ENCODE results near the gene CCDC9B.

Gene CCDC9B

DNA sequence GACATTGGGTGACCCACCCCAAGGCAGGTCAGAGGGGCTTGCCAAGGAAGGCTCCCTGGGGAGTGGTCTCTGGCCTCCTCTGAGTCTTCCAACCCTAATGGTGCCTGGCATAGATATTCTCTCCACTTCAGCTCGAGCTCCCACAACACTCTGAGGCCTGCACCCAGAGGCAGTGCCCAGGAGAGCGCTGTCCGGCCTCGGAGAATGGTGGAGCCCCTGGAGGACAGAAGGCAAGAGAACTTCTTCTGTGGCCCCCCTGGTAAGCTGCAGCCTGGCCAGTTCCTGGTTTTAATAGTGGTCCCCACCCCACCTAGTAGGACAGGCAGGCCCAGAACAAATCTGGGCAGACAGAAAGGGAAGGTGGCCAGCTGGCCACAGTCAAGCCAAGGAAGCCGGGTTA, 24.3 kb upstream of the CCDC9B start:
- DNase-seq: no peak

DNA sequence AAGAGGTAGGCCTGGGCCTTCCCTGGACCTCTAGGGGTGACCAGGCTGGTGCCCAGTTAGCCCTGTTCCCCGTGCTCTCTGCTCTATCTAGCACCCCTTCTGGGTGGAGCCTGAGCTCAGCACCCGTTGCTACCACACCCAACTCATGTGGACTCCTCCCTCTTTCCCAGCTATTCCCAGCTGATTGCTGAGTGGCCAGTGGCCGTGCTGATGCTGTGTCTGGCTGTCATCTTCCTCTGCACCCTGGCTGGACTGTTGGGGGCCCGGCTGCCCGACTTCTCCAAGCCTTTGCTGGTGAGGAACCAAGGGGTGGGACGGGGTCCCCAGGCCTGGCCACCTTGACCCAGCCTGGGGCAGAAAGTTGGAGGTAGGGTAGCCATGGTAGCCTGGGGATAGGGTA, 23.5 kb upstream of the CCDC9B start:
- no peak for DNase-seq

DNA sequence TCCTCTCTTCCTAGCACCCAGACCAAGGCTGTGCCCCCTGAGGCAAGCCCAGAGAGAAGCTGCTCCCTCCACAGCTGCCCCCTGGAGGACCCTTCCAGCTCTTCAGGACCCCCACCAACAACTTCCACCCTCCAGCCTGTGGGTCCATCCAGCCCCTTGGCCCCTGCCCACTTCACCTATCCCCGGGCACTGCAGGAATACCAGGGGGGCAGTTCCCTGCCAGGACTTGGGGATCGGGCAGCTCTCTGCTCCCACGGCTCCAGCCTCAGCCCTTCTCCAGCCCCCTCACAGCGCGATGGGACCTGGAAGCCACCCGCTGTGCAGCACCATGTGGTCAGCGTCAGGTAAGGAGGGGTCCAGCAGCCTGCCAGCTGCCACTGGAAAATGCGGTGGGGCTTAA, 22.9 kb upstream of the CCDC9B start:
- DNase-seq: no peak

DNA sequence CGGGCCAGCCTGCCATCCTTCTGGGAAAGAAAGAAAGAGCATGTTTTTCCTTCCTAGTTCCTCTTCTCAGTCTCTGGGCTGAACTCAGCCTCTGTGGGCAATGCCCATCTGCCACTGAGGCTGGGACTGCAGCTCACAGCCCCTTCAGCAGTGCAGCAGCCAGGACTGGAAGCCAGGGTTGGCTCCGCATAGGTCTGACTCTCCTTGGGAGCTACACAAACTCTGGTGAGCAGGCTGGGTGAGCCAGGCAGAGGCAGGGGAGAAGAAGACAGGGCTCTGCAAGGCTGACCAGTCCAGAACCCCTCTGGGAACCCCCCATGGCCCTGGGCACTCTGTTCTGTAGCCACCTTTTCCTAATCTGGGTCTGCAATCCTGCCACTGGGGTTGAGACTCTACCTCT, 20.9 kb upstream of the CCDC9B start:
- DNase-seq: no peak

DNA sequence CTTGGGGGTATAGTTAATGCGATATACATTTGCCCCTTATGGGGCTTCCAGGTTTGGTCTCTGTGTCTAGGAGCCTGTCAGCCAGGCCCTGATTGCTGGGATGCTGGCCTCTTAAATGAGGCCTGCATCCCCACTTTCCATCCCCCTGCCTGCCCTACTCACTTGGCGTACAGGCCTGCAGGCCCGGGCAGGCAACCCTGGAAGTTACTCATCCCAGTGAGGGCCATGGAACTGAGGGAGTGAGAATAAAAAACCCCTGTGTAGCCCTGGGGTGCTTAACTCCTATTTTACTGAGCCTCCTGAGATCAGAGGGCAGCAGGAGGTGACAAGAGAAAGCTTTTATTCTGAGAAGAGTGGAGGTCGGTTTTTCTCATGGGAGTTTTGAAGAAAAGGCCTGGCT, 19.3 kb upstream of the CCDC9B start:
- DNase-seq: no peak

DNA sequence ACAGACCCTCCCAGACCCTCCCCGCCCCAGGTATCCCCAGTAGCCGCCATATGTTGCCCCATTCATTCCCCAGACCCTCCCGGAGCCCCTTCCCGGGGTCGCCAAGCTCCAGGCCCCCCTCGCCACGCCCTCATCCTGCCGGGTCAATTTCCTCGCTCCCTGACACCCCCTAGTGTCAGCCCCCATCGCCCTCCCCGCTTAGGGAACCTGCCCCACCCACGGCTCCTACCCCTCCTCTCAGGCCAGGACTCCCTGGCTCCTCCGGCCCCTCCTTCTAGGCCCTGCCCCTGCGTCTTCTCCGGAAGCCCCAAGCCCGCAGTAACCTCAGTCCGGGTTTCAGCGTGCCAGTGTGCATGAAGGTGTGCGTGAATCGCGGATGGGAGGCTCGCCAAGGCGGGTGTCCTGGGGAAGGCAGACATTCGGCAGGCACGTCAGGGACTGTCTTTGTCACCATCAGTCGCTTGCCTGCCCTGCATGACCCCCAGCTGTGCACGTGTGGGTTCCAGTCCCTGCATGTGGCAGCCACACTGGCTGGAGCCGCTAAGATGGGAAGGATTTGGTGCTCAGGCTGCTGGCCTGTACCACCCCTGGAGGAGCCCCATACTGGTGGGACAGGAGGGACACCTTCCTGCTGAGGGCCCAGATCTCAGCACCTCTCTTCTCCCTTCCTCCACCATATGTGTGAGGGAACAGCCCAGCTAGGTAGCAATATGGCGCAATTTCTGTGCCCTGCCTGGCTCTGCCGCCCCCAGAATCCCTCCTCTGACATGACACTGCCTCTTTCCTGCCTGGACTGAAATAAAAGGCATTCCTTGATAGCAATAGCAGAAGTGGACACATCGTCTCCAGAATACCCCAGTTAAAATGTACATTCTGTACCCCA, 18.0 kb upstream of the CCDC9B start:
- peak; percentile 55 for DNase-seq

DNA sequence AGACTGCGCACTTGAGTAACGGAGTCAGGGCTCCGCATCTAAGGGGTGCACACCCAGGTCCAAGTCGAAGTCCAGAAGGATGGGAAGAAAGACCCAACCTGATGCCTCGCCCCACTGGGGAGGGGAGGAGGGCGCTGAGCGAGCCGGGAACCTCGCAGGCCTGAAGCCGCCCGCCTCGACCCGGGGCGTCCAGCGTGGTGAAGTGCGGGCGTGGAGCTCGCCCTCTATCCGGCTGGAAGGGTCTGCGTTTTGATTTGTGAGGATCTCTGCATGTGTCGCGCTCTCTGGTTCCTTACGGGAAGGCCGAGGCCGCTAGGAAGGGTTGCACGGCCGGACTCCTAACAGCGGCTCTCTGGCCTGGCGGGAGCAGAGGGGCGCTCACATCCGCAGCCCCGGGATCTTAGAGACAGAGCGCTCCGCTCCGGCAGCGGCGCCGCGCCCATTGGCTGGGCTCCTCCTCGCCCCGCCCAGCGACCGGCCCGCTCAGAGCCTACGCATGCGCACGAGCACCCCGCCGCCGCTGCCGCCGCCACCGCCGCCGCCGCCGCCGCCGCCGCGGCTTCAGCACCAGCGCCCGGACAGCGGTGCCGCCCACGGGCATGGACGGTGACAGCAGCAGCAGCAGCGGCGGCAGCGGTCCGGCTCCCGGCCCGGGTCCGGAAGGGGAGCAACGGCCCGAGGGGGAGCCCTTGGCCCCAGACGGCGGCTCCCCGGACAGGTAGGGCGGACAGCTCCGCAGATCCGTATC, 17.2 kb upstream of the CCDC9B start, which contains the start of gene DISP2:
Gene DISP2, plus strand, starts transcription at position 497 of the 748 bp plus-strand sequence. Its CDS starts 103 bp downstream, at position 600.
- DNase-seq: peak; percentile 92

DNA sequence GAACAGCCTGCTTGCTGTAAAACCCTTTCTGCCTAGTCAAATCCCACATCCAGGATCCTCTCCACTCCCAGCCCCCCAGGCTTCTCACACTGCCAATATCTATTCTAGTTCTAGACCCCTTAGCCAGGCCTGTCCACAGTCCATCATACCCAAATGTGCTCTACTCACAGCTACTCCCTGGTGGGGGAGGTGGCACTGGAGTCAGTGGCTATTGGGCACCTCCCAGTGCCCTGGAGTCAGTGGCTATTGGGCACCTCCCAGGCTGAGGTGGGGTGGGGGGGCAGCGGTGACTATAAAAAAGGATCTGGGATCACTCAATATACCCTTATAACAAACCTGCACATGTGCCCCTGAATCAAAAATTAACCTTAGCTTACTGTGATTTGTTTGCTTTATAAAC, 16.5 kb upstream of the CCDC9B start:
- no peak for DNase-seq

DNA sequence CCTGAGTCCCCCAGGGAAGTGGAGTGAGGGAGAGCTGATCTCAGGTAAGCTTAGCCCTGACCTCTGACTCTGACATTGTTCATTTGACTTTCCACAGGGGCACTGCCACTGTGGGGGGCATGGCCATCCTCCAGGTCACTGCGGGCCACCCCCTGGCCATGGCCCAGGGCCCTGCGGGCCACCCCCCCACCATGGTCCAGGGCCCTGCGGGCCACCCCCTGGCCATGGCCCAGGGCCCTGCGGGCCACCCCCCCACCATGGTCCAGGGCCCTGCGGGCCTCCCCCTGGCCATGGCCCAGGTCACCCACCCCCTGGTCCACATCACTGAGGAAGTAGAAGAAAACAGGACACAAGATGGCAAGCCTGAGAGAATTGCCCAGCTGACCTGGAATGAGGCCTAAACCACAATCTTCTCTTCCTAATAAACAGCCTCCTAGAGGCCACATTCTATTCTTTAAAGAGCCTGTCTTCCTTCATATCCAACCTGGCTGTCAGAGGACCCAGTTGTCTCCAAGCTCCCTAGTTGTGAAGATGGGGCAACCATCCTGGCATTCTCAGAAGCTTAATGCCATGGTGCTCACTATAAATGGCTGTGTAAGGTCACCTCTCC, 15.3 kb upstream of the CCDC9B start:
- no peak for DNase-seq

DNA sequence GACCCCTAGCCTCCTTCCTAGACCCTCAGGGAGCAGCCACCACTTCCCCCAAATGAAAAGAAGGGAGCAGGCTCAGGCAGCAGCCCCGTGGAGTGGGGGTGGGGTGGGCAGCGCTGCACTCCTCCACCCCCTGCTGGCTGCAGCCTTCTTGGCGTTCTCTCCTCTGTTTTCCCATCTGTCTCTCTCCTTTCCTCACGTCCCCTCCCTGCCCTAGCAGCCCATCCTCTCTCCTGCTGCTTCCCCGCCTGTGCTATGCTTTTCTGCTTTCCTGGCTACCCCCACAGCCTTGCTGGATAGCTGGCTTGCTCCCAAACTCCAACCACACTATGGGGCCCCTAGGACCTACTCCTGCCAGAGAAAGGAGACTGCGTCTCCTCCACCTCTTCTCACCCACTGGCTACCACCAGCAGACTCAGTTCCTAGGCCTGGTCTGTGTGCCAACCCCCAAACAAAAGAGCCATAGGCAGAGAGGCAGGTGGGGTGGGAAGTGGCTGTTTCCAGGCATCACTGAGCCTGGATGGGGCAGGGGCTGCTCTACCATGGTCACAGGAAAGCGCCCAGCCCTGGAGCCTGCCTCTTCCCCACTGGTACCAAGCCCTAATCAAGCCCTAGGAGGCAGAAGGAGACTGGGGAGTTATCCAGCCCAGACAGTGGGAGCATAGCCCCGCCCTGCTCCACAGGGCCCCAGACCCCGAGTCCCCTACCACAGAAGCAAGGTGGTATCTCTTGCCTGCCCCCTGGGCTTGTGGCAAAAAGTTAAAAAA, 13.9 kb upstream of the CCDC9B start:
- peak; percentile 68 for DNase-seq

DNA sequence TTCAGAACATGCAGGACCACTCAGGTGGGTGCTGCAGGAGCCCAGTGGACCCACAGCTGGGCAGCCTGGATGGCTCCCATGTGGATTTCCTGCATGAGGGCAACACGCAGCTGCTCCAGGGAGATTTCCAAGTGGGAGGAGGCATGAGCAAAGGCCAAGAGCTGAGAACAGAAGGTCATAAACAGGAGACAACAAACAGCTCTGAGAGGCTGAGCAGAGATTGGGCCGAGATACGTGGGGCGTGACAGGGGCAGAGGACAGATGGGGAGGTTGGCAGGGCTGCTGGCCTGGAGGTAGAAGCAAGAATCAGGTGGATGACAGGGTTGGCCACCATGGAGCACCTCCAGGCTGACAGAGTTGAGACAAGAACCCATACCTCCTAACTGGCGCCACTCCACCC, 13.0 kb upstream of the CCDC9B start:
- no peak for DNase-seq

DNA sequence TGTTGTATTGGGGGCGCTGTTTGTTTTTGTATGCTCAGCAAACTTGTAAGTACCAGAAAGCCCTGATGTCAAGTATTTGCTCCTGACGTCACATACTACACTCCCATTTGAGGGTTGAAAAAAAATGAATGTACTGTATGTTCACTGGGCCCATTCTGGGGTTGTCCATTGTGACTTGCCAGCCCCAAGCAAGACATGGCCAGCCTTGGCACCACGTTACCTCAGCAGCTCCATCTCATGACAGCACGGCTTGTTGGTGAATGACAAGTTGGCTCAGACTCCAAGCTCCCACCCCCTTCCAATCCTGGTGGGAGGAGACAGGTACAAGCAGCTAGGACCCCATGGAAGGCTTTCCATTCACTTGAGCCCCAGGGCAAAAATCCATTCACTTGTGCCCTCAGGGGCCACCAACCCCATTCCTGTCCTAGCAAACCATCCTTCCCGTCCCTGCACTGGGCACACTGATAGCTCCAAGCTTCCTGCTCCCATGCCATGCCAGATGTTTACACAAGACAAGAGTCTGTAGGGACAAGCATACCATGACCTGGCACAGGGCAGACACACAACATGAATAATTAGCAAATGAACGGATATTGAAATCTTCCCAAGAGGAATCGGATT, 11.7 kb upstream of the CCDC9B start:
- DNase-seq: no peak

DNA sequence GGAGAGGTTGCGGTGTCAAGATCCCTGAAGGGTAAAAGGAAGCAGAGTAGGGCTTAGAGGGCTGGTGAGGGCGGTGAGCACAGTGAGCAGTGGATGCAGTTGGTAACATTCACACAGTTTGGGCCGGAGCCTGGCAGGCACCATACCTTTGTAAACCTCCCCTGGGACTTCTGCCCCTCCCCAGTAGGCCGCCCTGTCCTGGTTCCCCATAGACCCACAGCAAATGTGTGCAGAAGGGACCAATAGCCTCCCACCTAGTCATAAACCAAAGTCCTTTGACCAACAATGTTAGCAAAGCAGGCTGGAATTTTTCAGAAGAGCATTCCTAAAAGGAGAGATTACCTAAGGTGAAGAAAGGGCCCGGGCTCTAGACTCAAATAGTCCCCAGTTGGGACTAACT, 8.4 kb upstream of the CCDC9B start:
- DNase-seq: no peak

DNA sequence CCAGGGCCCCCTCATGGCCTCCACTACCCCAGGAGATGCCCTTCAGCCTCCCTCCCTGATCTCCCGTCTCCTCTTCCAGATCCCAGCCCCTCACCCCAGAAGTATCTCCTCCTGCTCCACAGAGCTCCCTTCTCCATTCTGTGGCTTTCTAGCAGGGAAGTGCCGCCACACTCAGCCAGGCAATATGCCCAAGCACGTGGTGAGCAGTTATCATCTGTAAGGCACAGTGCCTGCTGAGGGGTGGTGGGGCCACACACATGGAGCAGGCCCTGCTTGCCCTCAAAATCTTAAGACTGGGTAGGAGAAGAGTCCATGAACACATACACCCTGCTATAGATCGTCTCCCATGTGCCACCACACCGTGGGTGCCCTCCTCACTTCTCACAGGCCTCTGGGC, 7.7 kb upstream of the CCDC9B start:
- DNase-seq: no peak

DNA sequence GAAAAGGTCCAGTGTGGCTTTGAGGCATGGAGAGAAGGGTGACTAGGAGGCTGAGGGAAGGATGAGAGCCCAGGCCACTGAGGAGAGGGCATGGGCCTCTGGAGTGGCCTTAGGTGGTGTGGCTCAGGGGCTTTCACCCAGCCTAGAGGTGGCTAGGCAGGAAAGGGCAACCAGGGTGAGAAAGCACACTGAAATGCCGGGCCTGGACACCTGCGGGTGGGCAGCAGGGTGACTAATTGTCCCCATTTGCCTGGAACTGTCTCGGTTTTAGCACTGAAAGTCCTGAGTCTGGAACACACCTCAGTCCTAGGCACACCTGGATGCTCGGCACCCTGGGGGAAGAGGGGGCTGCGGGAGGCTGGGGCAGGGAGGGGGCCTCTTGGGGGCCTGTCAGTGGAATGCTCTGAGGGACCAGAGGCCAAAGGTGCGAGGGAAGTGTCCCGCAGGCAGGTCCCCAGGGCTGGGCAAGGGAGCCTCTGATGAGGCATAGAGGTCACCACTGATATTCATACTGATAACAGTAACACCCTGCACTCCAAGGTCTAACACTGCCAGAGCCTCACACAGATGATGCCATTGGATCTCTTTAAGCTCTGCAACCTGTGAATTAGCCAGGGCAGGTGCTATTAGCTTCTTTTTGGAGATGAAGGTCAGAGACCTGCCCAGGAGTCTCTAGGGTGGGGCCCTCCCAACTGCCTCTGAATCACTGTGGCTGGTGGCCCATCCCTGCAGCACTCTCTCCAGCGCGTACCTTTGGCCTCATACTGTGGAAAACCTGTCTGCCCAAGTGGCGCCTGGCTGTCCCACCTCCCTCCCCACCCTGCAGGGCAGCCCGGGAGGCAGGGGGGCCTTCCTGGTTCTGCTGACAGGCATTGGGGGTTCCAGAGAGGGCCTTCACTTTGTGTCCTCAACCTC, 7.1 kb upstream of the CCDC9B start:
- no peak for DNase-seq

DNA sequence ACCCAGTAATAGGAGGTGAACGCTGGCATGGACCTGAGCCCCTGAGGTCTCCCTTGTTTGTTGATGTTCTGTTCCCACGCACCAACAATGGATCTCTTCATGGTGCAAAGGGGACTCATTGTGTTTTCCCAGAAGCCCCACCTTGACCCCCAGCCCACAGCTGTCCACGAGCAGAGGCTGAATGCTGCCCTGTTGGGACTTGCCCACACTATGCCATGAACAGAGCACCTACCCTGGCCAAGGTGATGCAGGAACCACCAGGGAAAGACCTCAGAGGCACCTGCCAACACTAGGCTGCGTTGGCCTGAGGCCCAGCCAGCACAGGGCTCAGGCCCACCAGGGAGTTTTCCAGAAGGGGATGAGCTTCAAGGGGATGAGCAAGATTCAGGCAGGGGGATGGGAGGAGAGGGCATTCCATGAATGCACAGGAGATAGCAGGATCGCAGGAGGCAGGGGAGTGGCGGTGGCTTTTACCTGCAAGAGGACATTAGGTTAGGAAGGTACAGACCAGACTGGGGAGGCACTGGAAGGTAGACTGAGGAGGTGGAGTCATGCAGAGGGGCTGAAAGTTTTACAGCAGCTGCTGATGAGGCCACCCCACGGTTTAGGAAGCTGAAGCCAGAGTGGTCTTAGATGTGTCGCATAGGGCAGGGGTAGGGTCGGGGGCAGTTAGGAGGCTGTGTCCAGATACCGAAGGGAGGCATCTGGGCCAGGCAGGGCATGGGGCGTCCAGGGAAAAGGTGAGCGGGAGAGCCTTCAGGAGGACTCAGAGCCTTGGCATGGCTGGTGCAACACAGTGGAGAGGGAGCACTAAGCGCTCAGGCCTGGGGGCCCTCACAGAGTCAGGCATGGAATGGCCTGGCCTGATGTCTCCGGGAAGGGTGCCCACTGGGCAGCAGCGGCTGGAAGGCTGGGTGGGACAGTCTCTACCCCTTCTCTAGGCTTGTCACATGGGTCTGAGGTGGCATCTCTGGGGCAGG, 6.1 kb upstream of the CCDC9B start:
- no peak for DNase-seq

DNA sequence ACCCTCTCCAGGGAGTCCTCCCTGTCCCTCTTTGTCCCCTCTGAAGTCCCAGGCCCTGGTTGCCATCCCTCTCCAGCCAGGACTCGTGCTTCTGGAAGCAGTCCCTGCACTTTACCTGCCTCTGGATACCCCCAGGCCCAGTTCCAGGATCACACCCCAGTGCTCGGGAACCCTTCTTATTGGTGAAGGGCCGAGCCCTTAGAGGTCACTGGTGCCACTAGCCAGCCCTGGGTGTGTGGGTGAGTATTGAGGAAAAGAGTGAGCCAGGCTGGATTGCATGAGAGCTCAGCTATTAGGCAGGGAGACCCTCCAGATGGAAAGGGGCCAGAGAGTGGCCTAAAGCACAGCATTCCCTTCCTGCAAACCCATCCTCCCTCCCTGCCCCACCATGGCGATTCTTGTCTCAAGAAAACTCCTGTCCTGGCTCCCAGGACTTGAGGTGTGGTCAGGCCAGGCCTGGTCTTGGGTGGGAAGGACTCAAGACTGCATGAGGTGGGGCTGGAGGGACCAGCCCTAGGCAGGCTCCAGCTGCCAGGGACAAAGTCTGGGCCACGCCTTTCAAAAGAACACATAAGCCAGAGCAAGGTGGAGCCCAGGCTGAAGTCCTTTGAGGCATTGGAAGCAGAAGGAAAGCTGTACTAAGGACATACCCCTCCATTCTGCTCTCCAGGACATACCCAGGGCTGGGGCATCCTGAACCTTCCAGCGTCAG, 5.3 kb upstream of the CCDC9B start:
- no peak for DNase-seq

DNA sequence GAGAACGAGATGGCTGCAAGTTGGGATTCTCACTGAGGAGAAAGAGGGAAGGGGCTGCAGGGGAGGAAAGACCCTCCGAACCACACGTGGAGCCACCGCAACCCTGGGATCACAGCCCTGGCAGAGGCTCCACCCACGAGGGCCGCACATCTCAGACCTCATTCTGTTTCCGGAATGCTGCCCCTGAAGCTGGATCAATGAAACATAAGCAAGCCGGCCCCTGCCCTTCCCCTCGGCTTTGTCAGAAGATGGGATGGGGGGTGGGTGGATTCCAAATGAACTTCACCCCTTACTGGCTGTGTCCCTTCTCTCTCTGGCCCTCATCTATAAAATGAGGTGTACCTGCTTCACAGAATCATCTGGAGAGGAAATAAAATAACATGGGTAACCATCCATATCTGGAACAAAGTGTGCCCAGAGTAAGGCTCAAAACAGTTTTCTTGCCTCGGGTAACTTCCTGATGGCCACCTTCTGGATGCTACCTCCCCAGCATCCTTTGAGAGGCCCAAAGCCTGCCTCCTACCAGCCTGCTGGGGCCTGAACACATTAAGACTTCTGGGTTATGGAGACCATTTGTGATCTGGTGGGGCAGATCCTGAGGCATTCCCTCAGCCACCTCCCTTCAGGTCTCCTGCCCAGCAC, 4.6 kb upstream of the CCDC9B start:
- no peak for DNase-seq

DNA sequence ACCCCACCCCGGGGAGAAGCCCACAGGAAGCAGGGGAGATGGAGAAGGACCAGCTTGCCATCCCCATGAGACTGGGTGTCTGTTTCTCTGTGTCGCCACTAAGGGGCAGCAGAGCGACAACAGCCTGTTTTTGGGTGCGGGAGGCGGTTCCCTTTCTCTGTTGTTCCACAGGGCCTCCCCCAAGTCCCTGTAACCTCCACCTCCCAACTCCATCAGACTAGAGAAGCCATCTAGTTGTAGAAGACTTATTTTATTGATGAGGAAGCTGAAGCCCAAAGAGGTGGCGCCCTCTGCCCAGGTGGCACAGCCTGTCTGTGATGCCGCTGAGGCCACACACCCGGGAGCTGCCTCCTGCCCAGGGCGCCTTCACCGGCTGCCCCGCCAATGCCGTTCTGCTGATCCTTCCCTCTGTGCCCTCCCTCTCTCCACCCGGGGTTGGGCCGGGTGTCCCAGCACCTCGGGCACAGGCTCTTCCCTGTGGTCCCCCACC, 3.9 kb upstream of the CCDC9B start:
- peak; percentile 71 for DNase-seq

Data from retina (tissue), 1 donor.